ENCODE measurements around the gene SFTA2.
A peak's percentile ranks its signal among the peaks of the same experiment; 100 is the strongest.
"Not testable (repeated sequence)": the region's sequence is repeated elsewhere in the genome, so short reads cannot be mapped to it uniquely, and the experiment has no call there.

Gene SFTA2

DNA sequence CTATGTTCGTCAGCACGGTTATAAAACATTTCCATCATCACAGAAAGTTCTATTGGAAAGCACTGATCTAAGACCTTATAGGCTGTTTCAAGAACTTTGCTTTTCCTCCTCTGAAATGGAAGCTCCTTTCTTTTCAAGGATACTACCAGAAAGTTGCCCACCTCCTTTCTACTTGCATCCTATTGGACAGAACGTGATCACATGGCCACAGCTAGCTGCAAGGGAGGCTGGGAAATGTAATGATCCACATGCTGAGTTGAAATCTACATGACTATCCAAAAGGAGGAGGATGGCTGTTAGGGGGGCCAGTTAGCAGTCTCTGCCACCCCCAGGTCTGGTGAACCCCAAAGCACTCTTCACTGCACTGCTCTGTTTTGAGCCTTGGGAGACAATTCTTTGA lies 3.3 kb downstream of the SFTA2 start:
- H3K79me2 ChIP-seq (ENCODE audit: control insufficient read depth, insufficient read depth, low read length, unreplicated experiment): no peaks in the 10 kb centered on the region
- no peak overlapping the region for H3K4me3 ChIP-seq (ENCODE audit: low read depth, low read length)
- H3K27ac ChIP-seq (ENCODE audit: low read depth, low read length): no peak overlapping the region
- peaks cover 5% of the 10 kb centered on the region for H3K4me1 ChIP-seq (ENCODE audit: control insufficient read depth, insufficient read depth, low read length, unreplicated experiment)
- H3K36me3 ChIP-seq (ENCODE audit: insufficient read depth, low read length): peaks cover 13% of the 10 kb centered on the region; the same call in 1 of the 2 replicates
- H3K27me3 ChIP-seq (ENCODE audit: insufficient read depth, low read length): no peaks in the 10 kb centered on the region
- no peak overlapping the region for H2AFZ ChIP-seq (ENCODE audit: low read length, unreplicated experiment)

DNA sequence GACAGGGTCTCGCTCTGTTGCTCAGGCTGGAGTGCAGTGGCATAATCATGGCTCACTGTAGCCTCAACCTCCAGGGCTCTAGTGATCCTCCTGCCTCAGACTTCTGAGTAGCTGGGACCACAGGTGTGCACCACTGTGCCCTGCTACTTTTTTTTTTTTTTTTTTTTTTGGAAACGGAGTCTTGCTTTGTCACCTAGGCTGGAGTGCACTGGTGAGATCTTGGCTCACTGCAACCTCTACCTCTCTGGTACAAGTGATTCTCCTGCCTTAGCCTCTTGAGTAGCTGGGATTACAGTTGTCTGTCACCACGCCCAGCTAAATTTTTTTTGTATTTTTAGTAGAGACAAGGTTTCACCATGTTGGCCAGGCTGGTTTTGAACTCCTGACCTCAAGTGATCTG lies 4.9 kb downstream of the SFTA2 start:
- not testable (repeated sequence) for H3K4me3 ChIP-seq (ENCODE audit: low read depth, low read length); H3K4me1 ChIP-seq (ENCODE audit: control insufficient read depth, insufficient read depth, low read length, unreplicated experiment); H3K27ac ChIP-seq (ENCODE audit: low read depth, low read length); H2AFZ ChIP-seq (ENCODE audit: low read length, unreplicated experiment); H3K79me2 ChIP-seq (ENCODE audit: control insufficient read depth, insufficient read depth, low read length, unreplicated experiment); H3K27me3 ChIP-seq (ENCODE audit: insufficient read depth, low read length)
- peaks cover 13% of the 10 kb centered on the region; the same call in 1 of the 2 replicates for H3K36me3 ChIP-seq (ENCODE audit: insufficient read depth, low read length)

DNA sequence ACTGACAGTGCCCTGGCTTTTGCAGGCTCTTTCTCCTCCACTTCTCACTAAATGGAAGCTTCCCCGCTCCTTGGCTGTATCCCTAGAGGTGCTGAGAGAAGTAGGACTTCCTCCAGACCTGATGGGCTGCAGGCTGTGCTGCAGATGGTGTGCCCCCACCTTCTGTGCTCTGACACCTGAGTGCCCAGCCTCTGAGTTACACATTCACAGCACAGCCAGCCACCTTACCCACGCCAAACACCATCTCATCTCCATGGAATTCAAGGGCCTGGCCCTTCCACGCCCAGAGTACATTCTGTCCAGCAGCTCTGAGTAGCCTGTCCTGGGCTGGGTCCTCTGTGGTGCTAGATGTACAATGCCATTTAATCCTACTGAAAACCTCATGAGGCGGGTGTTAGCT lies 5.3 kb downstream of the SFTA2 start:
- H3K27ac ChIP-seq (ENCODE audit: low read depth, low read length): no peak overlapping the region
- no peak overlapping the region for H2AFZ ChIP-seq (ENCODE audit: low read length, unreplicated experiment)
- no peaks in the 10 kb centered on the region for H3K27me3 ChIP-seq (ENCODE audit: insufficient read depth, low read length)
- H3K79me2 ChIP-seq (ENCODE audit: control insufficient read depth, insufficient read depth, low read length, unreplicated experiment): no peaks in the 10 kb centered on the region
- peaks cover 13% of the 10 kb centered on the region; the same call in 1 of the 2 replicates for H3K36me3 ChIP-seq (ENCODE audit: insufficient read depth, low read length)
- no peak overlapping the region for H3K4me3 ChIP-seq (ENCODE audit: low read depth, low read length)
- peaks cover 5% of the 10 kb centered on the region for H3K4me1 ChIP-seq (ENCODE audit: control insufficient read depth, insufficient read depth, low read length, unreplicated experiment)

DNA sequence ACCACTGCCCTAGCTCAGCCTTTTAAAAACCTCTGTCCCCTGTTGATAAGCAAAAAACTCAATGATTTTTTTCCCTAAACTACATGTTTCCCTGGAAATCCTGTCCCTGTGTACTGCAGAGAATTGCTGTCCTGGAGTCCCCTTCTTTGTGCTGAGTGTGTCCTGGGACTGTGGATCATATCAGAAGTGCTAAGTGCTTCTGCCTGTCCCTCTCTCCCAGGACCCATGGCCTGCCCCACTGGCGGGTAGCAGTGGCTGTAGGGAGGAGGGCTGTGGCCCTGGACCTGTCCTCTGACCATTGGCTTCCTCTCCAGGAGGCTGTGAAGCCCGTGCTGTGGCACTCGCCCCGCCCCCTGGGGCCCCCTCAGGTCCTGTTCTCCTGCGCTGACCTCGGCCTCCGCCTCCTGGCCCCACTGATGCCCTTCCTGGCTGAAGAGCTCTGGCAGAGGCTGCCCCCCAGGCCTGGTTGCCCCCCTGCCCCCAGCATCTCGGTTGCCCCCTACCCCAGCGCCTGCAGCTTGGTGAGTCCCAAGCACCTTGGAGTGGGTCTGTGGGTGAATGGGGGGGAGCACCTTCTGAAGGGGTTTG lies 7.8 kb downstream of the SFTA2 start:
- not testable (repeated sequence) for H3K79me2 ChIP-seq (ENCODE audit: control insufficient read depth, insufficient read depth, low read length, unreplicated experiment); H3K4me3 ChIP-seq (ENCODE audit: low read depth, low read length); H2AFZ ChIP-seq (ENCODE audit: low read length, unreplicated experiment); H3K4me1 ChIP-seq (ENCODE audit: control insufficient read depth, insufficient read depth, low read length, unreplicated experiment); H3K27ac ChIP-seq (ENCODE audit: low read depth, low read length); H3K27me3 ChIP-seq (ENCODE audit: insufficient read depth, low read length)
- peaks cover 17% of the 10 kb centered on the region; the same call in 1 of the 2 replicates for H3K36me3 ChIP-seq (ENCODE audit: insufficient read depth, low read length)

DNA sequence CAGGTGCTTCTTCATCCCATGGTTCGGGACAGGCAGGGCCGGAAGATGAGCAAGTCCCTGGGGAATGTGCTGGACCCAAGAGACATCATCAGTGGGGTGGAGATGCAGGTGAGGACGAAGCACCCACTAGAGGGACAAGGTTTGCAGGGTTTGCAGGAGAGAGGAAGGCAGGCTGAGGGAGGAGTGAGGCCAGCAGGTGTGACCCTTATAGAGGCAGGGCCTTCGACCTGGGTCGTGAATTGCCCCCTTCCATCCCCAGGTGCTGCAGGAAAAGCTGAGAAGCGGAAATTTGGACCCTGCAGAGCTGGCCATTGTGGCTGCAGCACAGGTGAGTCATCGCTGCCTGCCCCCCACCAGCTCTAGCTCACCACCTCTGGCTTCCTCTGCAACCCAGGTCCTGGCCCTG lies 9.5 kb downstream of the SFTA2 start:
- no peak overlapping the region for H3K27ac ChIP-seq (ENCODE audit: low read depth, low read length)
- no peaks in the 10 kb centered on the region for H3K27me3 ChIP-seq (ENCODE audit: insufficient read depth, low read length)
- H3K4me3 ChIP-seq (ENCODE audit: low read depth, low read length): no peak overlapping the region
- H2AFZ ChIP-seq (ENCODE audit: low read length, unreplicated experiment): no peak overlapping the region
- H3K36me3 ChIP-seq (ENCODE audit: insufficient read depth, low read length): peaks cover 4% of the 10 kb centered on the region; the same call in 1 of the 2 replicates
- no peaks in the 10 kb centered on the region for H3K79me2 ChIP-seq (ENCODE audit: control insufficient read depth, insufficient read depth, low read length, unreplicated experiment)
- H3K4me1 ChIP-seq (ENCODE audit: control insufficient read depth, insufficient read depth, low read length, unreplicated experiment): peaks cover 5% of the 10 kb centered on the region

DNA sequence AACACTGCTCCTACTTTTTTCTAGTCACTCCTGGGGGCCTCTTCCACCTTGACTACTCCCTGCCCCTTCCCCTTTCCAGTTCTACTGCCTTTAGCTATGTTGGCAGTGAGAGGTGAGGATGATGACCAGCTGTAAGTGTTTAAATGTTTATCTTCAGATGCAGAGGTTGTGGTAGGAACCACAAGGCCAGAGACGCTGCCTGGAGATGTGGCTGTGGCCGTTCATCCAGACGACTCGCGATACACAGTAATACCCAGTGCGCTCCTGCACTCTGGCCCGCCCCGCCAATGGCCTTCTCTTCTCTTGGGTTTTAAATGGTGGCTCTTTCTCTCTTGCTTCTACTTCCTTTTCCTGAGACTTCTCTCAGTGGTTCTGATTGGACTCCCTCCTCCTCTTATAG lies 13.3 kb downstream of the SFTA2 start:
- H3K27ac ChIP-seq (ENCODE audit: low read depth, low read length): no peak overlapping the region
- H2AFZ ChIP-seq (ENCODE audit: low read length, unreplicated experiment): no peak overlapping the region
- H3K36me3 ChIP-seq (ENCODE audit: insufficient read depth, low read length): peaks cover 4% of the 10 kb centered on the region; the same call in 1 of the 2 replicates
- H3K79me2 ChIP-seq (ENCODE audit: control insufficient read depth, insufficient read depth, low read length, unreplicated experiment): no peaks in the 10 kb centered on the region
- H3K4me3 ChIP-seq (ENCODE audit: low read depth, low read length): no peak overlapping the region
- H3K27me3 ChIP-seq (ENCODE audit: insufficient read depth, low read length): no peaks in the 10 kb centered on the region
- H3K4me1 ChIP-seq (ENCODE audit: control insufficient read depth, insufficient read depth, low read length, unreplicated experiment): peaks cover 15% of the 10 kb centered on the region

DNA sequence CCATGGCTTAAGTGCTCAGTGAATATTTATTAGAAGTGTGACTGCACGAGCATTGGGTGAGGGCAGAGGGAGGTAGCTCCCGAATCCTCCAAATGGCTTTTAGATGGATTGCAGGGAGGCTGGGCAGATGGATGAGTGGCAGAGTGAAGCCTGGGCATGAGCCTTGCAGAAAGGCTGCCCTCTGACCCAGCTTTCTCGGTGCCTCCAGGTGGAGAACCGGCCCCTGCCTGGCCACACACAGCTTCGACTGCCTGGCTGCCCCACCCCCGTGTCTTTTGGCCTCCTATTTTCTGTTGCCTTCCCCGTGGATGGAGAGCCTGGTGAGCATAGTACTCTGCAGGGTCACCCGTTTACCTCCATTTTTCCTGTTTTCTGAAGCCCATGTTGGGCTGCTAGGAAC lies 14.5 kb downstream of the SFTA2 start:
- Histone ChIP-seq H2AFZ (ENCODE audit: low read length, unreplicated experiment) (no peak overlapping the region), H3K4me1 (ENCODE audit: control insufficient read depth, insufficient read depth, low read length, unreplicated experiment) (peaks cover 20% of the 10 kb centered on the region), H3K79me2 (ENCODE audit: control insufficient read depth, insufficient read depth, low read length, unreplicated experiment) (no peaks in the 10 kb centered on the region), H3K27me3 (ENCODE audit: insufficient read depth, low read length) (no peaks in the 10 kb centered on the region), H3K27ac (ENCODE audit: low read depth, low read length) (no peak overlapping the region), H3K4me3 (ENCODE audit: low read depth, low read length) (no peak overlapping the region), H3K36me3 (ENCODE audit: insufficient read depth, low read length) (peaks cover 4% of the 10 kb centered on the region; the same call in 1 of the 2 replicates)

DNA sequence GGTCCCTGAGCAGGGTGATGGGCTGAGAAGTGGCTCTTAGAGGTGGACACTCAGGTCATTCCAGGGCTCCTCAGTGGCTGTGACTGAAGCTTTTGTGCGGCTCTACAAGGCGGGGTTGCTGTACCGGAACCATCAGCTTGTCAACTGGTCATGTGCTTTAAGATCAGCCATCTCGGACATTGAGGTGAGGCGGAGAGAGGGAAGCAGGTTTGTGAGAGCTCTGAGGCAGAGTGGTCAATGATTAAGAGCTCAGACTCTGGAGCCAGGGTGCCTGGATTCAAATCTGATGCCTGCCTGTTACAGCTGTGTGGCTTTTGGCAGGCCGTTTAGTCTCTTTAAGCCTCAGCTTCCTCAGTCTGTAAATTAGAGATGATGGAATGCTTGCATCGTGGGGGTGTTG lies 14.9 kb downstream of the SFTA2 start:
- Histone ChIP-seq H3K36me3 (ENCODE audit: insufficient read depth, low read length) (peaks cover 4% of the 10 kb centered on the region; the same call in 1 of the 2 replicates), H3K27ac (ENCODE audit: low read depth, low read length) (no peak overlapping the region)

DNA sequence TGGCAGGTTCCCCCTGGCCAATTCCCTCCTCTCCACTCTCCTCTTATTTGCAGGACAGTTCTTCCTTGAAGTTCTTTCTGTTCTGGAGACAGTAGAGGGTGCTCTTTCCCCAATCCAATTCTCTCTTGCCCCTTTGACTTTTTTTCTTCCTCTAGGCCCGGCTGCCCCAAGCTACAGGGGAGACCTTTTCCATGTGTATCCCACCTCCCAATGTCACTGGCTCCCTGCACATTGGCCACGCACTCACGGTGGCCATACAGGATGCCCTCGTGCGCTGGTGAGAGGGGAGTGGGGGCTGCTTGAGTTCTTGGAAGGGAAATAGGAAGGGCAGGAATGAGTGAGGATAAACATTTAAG lies 16.4 kb downstream of the SFTA2 start:
- no peak overlapping the region for H3K4me3 ChIP-seq (ENCODE audit: low read depth, low read length)
- no peak overlapping the region for H2AFZ ChIP-seq (ENCODE audit: low read length, unreplicated experiment)
- H3K27me3 ChIP-seq (ENCODE audit: insufficient read depth, low read length): no peaks in the 10 kb centered on the region
- H3K4me1 ChIP-seq (ENCODE audit: control insufficient read depth, insufficient read depth, low read length, unreplicated experiment): peaks cover 20% of the 10 kb centered on the region
- no peaks in the 10 kb centered on the region for H3K79me2 ChIP-seq (ENCODE audit: control insufficient read depth, insufficient read depth, low read length, unreplicated experiment)
- H3K27ac ChIP-seq (ENCODE audit: low read depth, low read length): no peak overlapping the region
- H3K36me3 ChIP-seq (ENCODE audit: insufficient read depth, low read length): no peaks in the 10 kb centered on the region; the same call in 1 of the 2 replicates

More for the DNA sequence above, 14.9 kb downstream of the SFTA2 start:
- H3K79me2 ChIP-seq (ENCODE audit: control insufficient read depth, insufficient read depth, low read length, unreplicated experiment): no peaks in the 10 kb centered on the region
- H3K4me1 ChIP-seq (ENCODE audit: control insufficient read depth, insufficient read depth, low read length, unreplicated experiment): peaks cover 20% of the 10 kb centered on the region
- H2AFZ ChIP-seq (ENCODE audit: low read length, unreplicated experiment): no peak overlapping the region
- H3K27me3 ChIP-seq (ENCODE audit: insufficient read depth, low read length): no peaks in the 10 kb centered on the region
- no peak overlapping the region for H3K4me3 ChIP-seq (ENCODE audit: low read depth, low read length)

DNA sequence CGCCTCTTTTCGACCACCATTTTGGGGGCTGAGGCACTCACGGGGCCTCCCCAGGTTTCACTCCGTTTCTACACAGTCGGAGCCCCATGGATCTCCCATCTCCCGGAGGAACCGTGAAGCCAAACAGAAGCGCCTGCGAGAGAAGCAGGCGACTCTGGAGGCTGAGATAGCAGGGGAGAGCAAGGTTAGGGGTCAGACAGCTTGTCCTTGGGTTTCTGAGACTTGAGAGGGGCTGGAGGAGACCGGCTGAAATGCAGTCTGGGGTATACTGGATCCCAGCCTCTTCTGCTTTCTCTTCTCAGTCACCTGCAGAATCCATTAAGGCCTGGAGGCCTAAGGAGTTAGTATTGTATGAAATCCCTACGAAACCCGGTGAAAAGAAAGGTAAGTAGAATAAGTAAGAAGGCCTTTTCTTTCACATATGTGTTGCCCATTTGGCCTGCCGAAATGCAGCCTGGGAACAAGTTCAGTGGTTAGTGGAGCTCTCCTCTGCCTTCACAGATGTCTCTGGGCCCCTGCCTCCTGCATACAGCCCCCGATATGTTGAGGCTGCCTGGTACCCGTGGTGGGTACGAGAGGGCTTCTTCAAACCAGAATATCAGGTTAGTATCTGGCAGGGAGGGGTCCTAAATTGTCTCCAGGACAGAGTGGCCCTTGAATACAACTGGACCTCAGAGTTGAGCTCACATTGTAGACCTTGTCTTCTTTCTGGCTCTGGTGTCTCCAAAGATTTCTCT lies 16.9 kb downstream of the SFTA2 start:
- Histone ChIP-seq H3K36me3 (ENCODE audit: insufficient read depth, low read length) (no peaks in the 10 kb centered on the region; the same call in 1 of the 2 replicates), H3K27me3 (ENCODE audit: insufficient read depth, low read length) (no peaks in the 10 kb centered on the region), H3K4me1 (ENCODE audit: control insufficient read depth, insufficient read depth, low read length, unreplicated experiment) (peaks cover 20% of the 10 kb centered on the region), H3K27ac (ENCODE audit: low read depth, low read length) (peak overlapping the region; percentile 52), H2AFZ (ENCODE audit: low read length, unreplicated experiment) (peak overlapping the region; percentile 95), H3K4me3 (ENCODE audit: low read depth, low read length) (peak overlapping the region; percentile 71), H3K79me2 (ENCODE audit: control insufficient read depth, insufficient read depth, low read length, unreplicated experiment) (no peaks in the 10 kb centered on the region)

Data from ACC112 (cell line).